GM19455 (cell line): Measurements from ENCODE around the gene ADPRHL1.
"Not testable (repeated sequence)": the region's sequence is repeated elsewhere in the genome, so short reads cannot be mapped to it uniquely, and the experiment has no call there.

ENCODE experiments used
- ATAC-seq: cut with Tn5 transposase; IDR thresholded peaks from one replicate; pipeline ENCODE4 v1.9.1; 2021; ENCODE audit not compliant: unreplicated experiment

Gene ADPRHL1

DNA sequence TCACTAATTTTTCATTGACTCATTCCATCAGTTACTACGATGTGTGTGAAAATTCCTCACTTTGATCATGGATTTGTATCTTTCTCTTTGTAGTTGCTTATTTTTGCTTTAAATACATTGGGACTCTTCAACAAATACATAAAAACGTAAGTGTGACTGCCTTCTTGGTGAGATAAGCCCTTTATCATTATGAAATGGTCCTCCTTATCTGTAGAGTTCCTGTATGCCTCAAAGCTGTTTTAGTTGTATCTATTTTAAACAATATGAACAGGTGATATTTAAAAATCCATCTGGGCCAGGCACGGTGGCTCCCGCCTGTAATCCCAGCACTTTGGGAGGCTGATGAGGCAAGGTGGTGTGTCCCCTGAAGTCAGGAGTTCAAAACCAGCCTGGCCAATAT is 25.9 kb upstream of the ADPRHL1 start:
- no peak for ATAC-seq

GRCh38 chr13:113477724-113478123 is 24.4 kb upstream of the ADPRHL1 start:
- ATAC-seq = no peak

- no peak for ATAC-seq
These were observed 23.5 kb upstream of the ADPRHL1 start for GRCh38 chr13:113476811-113477210.

GRCh38 chr13:113475911-113476310 is 22.6 kb upstream of the ADPRHL1 start:
- no peak for ATAC-seq

GRCh38 chr13:113475280-113475679 is 22.0 kb upstream of the ADPRHL1 start:
- no peak for ATAC-seq

- ATAC-seq = no peak
These were observed 20.9 kb upstream of the ADPRHL1 start for GRCh38 chr13:113474179-113474578.

- ATAC-seq = no peak
These were observed 19.2 kb upstream of the ADPRHL1 start for GRCh38 chr13:113472355-113473025.

GRCh38 chr13:113471844-113472243 is 18.6 kb upstream of the ADPRHL1 start:
- ATAC-seq = no peak

GRCh38 chr13:113470635-113471163 is 17.4 kb upstream of the ADPRHL1 start:
- ATAC-seq = not testable (repeated sequence)

DNA sequence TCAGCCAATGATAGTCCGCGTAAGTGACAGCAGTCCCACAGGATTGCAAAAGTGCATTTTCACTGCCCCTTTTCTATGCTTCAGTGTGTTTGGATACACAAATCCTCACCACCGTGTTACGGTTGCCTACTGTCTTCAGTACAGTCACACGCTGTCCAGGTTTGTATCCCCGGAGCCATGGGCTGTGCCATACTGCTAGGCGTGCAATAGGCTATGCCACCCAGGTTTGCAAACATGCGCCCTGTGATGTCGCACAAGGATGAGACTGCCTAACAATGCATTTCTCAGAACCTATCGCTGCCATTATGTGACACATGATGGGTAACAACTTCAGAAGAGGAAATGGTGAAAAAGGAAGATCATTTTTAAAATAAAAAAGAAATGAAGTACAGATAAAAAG is 16.8 kb upstream of the ADPRHL1 start:
- ATAC-seq = no peak

DNA sequence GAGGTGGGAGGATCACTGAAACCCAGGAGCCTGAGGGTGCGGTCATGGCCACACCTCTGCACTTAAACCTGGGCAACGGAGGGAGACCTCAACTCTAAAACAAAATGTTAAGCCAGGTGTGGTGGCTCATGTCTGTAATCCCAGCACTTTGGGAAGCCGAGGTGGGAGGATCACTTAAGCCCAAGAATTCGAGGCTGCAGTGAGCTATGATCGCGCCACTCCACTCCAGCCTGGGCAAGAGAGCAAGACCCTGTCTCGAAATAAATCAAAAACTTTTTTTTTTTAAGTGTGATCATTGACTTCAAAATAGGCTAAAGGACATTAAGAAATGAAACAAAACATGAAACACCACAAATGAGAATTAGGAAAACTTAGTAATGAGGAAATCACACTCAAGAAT is 16.3 kb upstream of the ADPRHL1 start:
- no peak for ATAC-seq

- ATAC-seq = no peak
These were observed 15.3 kb upstream of the ADPRHL1 start for GRCh38 chr13:113468472-113469201.

DNA sequence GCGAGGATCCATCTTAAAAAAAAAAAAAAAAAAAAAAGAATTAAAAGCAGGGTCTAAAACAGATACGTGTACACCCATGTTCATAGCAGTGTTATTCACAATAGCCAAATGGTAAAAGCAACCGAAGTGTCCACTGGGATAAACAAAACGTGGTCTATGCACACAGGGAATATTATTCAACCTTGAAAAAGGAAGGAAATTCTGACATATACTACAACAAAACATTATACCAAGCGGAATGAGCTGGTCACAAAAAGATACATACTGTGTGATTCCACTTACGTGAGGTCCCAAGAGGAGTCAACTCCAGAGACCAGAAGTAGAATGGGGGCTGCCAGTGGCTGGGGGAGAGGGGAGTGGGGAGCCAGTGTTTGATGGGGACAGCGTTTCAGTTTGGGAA is 14.7 kb upstream of the ADPRHL1 start:
- no peak for ATAC-seq

- ATAC-seq = no peak
These were observed 13.1 kb upstream of the ADPRHL1 start for GRCh38 chr13:113466383-113466782.

DNA sequence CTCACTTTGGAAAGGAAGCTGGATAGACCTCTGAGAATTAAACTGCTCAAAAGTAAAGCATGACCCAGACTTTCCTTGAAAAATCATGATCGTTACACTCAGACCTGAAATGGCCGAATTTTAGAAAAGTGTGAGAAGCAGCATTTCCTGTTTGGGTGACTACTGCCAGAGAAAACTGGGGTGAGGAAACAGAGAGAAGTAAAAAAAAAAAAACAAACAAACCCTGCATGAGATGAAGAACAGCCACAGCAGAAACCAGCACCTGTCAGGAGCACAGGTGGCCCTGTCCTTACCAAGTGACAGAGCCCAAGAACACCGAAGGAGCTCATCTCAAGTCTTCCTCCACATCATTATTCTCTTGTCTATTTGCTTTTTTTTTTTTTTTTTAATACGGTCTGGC is 12.0 kb upstream of the ADPRHL1 start:
- ATAC-seq = no peak

- ATAC-seq = no peak
These were observed 11.2 kb upstream of the ADPRHL1 start for GRCh38 chr13:113464476-113464875.

DNA sequence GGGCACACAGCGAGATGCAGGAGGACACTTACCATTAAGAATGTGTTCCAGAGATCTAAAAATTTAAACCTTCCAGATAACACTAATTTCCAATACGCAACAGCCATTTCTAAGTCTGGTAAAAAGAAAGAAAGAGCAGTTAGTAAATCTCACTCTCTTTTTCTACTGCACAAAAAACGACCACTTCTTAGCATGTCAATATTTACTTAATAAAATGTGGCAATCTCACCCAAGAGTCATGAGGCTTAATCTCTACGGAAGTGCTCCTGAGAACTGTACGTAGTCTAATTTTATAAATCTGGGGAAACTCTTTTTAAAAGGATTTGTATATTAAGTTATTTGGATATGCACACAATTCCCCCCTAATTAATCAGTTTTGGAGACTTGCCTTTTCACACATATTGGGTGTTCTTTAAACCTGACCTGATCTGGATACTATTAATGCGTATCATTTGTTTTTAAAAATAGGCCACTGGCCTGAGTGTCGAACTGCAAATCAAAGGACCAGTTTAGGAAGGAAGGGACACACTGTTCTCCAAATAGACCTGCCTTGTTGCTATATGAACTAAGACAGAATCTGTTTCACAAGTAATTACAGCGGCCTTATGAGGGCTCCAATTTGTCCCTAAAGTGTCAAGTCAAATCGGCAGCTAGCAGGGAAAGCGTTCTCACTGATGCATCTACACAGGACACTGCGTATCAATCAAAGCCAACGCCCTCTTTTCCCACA is 7.9 kb upstream of the ADPRHL1 start:
- ATAC-seq = no peak

DNA sequence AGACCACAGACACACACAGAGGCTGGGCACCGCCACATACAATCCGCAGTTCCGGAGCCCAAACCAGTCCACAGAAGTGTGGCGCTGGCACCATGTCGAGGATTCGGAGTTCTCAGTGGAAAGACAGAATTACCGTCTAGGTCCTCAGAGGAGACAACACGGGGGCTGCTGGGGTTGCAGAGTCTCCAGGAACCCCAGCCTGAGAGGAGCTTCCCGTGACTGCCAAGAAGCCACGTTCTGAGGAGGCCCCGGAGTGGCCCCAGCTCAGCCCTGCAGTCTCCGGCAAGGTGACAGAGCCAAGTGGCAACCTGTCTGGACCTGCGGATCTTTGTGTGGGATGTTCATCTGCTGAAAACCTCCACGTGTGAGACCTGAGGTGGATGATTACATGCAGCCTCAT is 7.3 kb upstream of the ADPRHL1 start:
- no peak for ATAC-seq

DNA sequence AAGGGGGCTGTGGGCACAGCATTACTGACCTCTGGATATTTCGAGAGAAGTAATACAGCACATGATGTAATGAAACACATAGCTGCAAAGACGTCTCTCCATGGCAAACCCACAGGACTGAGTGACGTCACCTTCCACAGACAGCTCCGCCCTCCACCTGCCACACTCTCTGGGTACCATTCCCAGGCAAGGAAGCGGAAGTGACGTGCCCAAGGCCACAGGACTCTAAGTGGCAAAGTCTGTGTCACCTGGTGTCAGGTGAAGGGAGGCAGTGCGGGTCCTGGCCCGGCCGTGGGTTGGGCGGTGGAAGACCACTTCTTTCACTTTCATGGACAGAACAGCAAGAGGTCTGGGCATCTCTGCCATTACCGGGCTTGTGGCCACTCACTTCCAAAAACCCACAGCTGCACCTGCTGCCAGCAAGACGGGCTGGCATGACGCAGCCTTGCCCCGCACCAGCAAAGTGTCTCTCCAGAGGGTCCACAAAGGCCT is 6.8 kb upstream of the ADPRHL1 start:
- no peak for ATAC-seq

- ATAC-seq = no peak
These were observed 5.2 kb upstream of the ADPRHL1 start for GRCh38 chr13:113458253-113459065.

GRCh38 chr13:113457510-113457909 is 4.2 kb upstream of the ADPRHL1 start:
- ATAC-seq = no peak
